Measurements from ENCODE around the gene CHAD.
A peak's percentile ranks its signal among the peaks of the same experiment; 100 is the strongest.

GRCh38 chr17:50482516-50482915, 13.8 kb upstream of the CHAD start:
- TF ChIP-seq CTCF (IDR thresholded peaks at IDR 0.05) (peak; percentile 86 to 95 (median 90)), POLR2A (IDR thresholded peaks at IDR 0.05) (no peak), EP300 (IDR thresholded peaks at IDR 0.05) (peak; percentile 80 to 94)

All from tibial nerve (tissue), 4 donors.